GM21786 (cell line): ENCODE data around the gene SH3PXD2A.

ENCODE experiments used
- ATAC-seq: cut with Tn5 transposase; IDR thresholded peaks from one replicate; pipeline ENCODE4 v1.9.1; 2021; ENCODE audit not compliant: unreplicated experiment

The SH3PXD2A gene

GRCh38 chr10:103692952-103693811, 162.2 kb downstream of the SH3PXD2A start:
- ATAC-seq, result peak; percentile 23

DNA sequence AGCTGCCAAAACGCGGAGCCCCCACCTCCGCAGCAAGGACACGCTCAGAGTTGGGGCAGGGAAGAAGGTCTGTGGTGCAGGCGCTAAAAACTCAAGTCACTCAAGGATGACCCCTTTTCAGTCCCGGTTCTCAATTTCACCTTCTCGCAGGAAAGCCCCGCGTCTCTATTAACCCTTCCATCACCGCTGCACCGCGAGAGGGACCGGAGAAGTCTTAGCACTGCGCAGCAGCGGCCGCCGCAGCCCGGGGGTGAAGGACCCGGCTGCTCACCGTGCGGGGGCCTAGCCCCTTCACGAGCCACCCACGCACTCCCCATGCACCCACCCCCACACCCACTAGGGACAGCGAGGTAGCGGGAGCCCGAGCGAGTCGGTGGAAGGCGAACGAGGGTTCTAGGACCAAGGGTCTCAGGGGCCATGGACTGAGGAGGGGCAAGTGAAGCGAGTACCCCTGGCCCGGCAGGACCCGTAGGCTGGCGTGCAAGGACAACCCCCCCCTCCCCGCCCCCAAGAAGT, 162.9 kb downstream of the SH3PXD2A start:
- ATAC-seq, result peak; percentile 59

DNA sequence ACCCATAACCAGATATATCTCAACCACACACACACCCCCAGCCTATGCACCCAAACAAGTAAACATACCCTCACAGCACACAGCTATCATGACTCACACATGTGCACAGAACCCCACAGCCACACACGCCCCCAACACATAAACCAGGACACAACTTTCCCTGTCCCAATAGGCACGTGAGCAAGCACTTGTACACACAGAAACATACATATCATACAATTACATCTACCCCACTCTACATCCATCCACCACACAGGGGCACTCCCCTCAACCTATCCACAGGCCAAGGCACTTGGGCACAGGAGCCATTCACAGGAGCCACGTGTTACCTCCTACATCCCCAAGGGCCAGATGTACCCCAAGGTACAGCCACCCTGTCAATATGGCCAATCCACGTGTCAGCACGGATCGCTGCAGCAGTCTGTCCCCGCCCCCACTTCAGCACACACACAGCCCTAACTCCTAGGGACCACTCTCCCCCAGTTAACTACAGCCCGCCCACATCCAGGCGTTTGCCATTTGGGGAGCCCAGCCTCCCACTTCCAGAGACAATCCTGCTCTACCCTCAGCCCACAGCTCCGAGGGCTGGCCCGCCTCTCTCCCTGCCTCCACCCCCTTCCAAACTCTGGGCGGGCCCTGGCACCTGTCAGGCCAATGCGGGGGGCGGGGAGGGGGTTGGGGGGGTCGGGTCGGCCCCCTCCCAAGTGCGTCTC, 163.5 kb downstream of the SH3PXD2A start:
- peak; percentile 16 for ATAC-seq

- no peak for ATAC-seq
Observed at GRCh38 chr10:103691267-103691666, 164.1 kb downstream of the SH3PXD2A start.

- ATAC-seq, result no peak
Observed at GRCh38 chr10:103690281-103690680, 165.1 kb downstream of the SH3PXD2A start.

GRCh38 chr10:103688491-103688890, 166.9 kb downstream of the SH3PXD2A start:
- no peak for ATAC-seq

DNA sequence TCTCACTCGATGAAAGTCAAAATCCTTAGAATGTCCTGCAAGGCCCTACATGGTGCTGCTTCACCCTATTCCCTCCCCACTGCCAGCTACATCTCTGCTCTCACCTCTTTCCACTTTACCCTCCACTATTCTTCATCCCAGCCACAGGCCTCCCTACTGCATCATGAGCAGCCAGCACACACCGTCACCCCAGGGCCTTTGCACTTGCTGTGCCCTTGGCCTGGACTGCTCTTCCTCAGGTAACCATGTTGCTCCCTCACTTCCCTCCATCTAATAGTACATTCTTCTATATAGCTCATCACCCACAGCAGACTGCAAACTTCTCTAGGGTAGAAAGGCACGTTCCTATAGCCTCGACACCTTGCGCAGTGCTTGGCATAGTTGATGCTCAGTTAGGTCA, 167.7 kb downstream of the SH3PXD2A start:
- ATAC-seq, result no peak

GRCh38 chr10:103687172-103687571, 168.2 kb downstream of the SH3PXD2A start:
- no peak for ATAC-seq

DNA sequence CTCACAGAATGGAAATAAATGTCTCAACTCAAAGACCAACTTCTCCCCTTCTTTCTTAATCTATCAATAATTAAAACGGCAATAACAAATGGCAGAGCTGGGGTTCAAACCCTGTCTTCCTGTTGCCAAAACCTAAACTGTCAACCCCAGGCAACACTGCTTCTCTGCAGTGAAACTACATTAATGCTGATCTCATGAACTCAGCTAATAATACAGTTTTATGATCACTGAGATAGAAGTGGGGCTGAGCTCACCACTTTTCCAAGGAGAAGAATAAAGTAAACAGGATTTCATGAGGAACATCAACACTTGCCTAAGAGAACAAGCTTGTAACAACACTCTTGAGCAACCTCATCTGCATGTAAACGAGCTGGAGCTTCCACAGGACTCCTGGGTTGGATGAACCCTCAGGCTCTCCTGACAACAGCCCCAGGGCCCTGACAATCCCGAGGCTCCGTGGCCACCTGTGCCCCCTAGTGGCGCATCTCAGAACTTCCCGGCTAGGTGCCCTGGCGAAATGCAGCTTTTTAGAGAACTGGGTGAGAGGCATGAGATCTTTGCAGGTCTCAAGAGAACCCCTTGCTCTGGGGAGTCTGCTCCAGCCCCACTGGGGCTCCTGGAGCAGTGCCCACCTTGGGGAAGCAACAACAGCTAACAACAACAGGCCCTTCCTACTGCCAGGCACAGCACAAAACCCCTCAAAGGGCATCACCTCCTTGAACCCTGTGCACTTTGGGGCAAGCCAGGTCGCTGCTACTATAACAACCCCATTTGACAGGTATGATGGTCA, 169.3 kb downstream of the SH3PXD2A start:
- ATAC-seq, result peak; percentile 73

- ATAC-seq, result no peak
Observed at GRCh38 chr10:103683851-103684250, 171.5 kb downstream of the SH3PXD2A start.

DNA sequence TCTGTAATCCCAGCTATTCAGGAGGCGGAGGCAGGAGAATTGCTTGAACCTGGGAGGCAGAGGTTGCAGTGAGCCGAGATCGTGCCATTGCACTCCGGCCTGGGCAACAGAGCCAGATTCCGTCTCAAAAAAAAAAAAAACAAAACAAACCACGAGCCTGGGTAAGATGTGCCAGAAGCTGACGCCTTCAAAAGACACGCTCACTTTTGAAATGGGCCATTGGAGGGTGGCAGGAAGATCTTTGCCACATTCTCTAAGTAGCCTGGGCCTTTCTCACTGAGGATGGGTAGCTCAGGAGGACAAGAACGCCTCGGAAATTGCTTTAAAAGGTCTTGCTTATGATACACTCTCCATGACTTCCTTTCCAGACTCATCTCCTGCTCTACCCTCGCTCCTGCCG, 172.7 kb downstream of the SH3PXD2A start:
- no peak for ATAC-seq

GRCh38 chr10:103681617-103682399, 173.6 kb downstream of the SH3PXD2A start:
- no peak for ATAC-seq

- ATAC-seq, result no peak
Observed at GRCh38 chr10:103680869-103681236, 174.5 kb downstream of the SH3PXD2A start.

DNA sequence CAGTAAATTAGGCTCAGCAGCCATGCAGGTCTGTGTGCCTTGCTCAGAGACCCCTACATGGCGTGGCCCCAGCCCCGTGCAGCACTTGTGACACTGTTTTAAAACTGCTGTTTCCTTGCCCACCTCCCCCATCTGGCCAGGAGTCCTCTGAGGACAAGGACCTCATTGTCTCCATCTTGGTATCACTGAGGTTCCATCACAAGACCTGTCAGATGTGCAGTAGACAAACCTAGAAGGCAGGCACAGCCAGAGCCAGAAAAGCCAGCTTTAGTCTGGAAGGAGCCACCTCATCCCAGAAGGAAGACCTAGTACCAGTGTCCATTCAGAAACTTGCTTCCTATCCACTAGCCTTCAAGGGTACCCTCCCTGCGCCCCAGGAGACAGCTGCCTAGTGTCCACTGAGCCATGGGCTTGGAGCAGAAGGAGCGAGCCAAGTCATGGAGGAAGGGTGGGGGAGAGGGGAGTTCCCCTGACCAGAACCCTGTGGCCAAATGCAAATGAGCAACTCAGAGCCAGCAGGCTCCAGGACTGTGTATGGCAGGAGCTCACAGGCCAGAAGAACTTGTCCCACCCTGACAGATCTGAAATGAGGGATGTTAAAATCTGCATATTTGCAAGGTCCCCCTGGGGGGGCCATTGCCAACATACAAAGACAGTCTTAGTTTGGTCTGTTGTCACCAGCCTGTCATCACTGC, 176.1 kb downstream of the SH3PXD2A start:
- peak; percentile 68 for ATAC-seq

DNA sequence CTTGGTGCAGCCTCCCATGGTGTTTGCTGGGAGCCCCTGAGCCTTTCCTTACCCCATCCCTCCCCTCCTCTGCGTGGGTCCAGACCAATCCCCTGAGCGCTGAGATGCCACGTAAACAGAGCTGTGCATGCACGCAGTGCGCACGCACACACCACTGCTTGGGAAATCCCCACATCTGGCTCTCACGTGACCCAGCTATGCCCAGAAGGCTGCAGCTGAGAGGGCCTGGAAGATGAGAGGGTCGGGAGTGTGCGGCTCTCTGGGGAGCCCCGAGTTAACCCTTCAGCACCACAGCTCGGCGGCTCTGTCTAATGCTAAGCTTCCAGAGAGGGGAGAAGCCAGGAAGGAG, 177.2 kb downstream of the SH3PXD2A start:
- peak; percentile 89 for ATAC-seq

DNA sequence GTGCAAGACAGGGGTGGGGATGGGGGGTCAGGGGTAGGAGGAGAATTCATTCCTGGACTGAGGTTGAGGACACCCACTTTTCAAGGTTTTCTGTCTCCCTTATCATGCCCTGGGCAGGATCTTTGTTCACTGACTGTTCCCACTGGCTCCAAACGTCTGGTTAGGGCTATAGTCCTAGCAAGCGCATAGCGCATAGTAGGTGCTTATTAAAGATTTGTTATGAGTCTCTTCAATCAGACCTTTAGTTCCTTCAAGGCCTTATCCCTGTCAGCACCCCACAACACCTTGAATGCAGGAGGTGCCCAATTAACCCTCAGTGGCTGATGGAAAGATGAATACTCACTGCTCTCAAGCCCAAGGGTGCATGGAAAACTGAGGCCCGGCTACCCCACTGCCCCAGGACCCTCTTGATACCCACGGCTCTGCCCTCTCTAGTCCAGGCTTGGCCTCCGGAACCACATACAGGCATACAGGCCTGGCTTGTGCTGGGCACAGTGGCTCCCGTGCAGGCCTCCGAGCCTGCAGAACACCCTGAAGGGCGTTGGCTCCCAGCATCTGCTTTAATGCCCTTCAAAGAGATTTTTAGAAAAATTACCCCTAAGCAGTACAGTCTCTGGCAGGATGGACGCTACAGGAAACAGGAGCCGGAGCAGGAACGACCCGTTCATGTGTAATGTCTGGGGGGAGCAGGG, 177.7 kb downstream of the SH3PXD2A start:
- no peak for ATAC-seq

GRCh38 chr10:103676851-103677417, 178.4 kb downstream of the SH3PXD2A start:
- ATAC-seq, result no peak

- ATAC-seq, result no peak
Observed at GRCh38 chr10:103676058-103676785, 179.2 kb downstream of the SH3PXD2A start.
